Nephron (organoid): ENCODE data around the gene IL5RA.

Source experiments
- H3K27ac Mint-ChIP-seq, 3 experiments: 2 replicates each; pipeline ENCODE4 v1.8.0; 2020; ENCODE audit warnings: mixed read lengths in 3 of 3, mild to moderate bottlenecking in 2 of 3, moderate library complexity in 1 of 3
- H3K27me3 Mint-ChIP-seq: 2 replicates; pipeline ENCODE4 v1.8.0; 2021; ENCODE audit warnings: low read depth, mild to moderate bottlenecking, moderate library complexity, mixed read lengths
- H3K36me3 Mint-ChIP-seq: 2 replicates; pipeline ENCODE4 v1.8.0; 2020; ENCODE audit warnings: low read depth, mixed read lengths
- H3K4me1 Mint-ChIP-seq: 2 replicates; pipeline ENCODE4 v1.8.0; 2020; ENCODE audit warnings: mixed read lengths
- H3K4me3 Mint-ChIP-seq, 3 experiments: 2 replicates each; pipeline ENCODE4 v1.8.0; 2020; ENCODE audit warnings: mild to moderate bottlenecking in 3 of 3, mixed read lengths in 3 of 3, moderate library complexity in 2 of 3
- H3K9me3 Mint-ChIP-seq: 2 replicates; pipeline ENCODE4 v1.8.0; 2020; ENCODE audit warnings: mixed read lengths
- TF ChIP-seq, protein P1 (sequence below), 3 experiments: fragments of 200-600 bp; sonication (generic); IDR thresholded peaks; one replicate each; pipeline ENCODE4 v1.5.0; 2021; ENCODE audit warnings: antibody characterized with exemption in 3 of 3; ENCODE audit not compliant: unreplicated experiment in 3 of 3

IL5RA gene

DNA sequence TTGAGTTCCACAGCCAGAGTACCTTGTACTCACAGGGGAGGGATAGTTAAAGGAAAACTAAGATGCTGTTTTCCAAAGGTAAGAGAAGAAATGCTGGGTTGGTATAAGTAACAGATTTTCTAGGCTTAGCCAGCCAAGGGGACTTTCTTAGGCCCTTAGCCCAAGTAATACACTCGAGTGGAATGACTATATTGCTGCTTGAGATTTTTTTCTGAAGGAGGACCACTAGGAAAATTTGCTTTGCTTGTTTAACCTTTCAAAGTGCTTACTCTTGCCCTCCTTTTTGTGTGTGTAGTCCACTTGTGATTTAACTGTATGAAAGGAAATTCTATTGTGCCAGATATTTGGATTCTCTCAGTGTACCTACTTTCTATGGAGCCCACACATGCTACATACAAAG, 50.5 kb downstream of the IL5RA start:
- TF ChIP-seq, protein P1, sequence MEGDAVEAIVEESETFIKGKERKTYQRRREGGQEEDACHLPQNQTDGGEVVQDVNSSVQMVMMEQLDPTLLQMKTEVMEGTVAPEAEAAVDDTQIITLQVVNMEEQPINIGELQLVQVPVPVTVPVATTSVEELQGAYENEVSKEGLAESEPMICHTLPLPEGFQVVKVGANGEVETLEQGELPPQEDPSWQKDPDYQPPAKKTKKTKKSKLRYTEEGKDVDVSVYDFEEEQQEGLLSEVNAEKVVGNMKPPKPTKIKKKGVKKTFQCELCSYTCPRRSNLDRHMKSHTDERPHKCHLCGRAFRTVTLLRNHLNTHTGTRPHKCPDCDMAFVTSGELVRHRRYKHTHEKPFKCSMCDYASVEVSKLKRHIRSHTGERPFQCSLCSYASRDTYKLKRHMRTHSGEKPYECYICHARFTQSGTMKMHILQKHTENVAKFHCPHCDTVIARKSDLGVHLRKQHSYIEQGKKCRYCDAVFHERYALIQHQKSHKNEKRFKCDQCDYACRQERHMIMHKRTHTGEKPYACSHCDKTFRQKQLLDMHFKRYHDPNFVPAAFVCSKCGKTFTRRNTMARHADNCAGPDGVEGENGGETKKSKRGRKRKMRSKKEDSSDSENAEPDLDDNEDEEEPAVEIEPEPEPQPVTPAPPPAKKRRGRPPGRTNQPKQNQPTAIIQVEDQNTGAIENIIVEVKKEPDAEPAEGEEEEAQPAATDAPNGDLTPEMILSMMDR (IDR thresholded peaks at IDR 0.05; ENCODE audit: unreplicated experiment in 3 of 3), result no peak

DNA sequence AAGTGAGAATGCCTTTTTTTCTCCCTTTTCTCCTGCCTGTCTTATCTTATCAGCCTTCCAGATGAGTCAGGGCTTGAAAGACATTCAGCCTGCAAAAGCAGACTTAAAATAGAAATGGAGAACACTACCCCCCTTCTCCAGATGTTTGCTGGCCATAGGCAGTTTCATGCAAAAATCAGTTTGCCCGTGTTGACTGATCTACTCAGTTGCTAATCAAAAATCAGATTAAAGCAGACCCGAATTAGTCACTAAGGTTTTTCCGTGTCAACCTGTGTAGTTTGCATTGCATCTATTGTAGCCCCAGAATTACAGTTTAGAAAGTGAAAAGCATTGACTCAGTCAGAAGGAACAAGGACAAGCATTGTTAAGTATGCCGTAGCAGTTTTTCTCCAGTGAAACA, 56.2 kb downstream of the IL5RA start:
- H3K4me1 Mint-ChIP-seq, result no peaks in the 10 kb centered on the region
- TF ChIP-seq, protein P1 (IDR thresholded peaks at IDR 0.05; ENCODE audit: unreplicated experiment in 3 of 3), result no peak
- H3K27me3 Mint-ChIP-seq, result no peaks in the 10 kb centered on the region
- no peak overlapping the region for H3K27ac Mint-ChIP-seq
- H3K4me3 Mint-ChIP-seq, result no peak overlapping the region
- no peaks in the 10 kb centered on the region for H3K9me3 Mint-ChIP-seq
- H3K36me3 Mint-ChIP-seq, result peaks cover 19% of the 10 kb centered on the region

More for the DNA sequence above, 50.5 kb downstream of the IL5RA start:
- Mint-ChIP-seq H3K4me3 (no peak overlapping the region), H3K4me1 (no peaks in the 10 kb centered on the region), H3K27me3 (no peaks in the 10 kb centered on the region), H3K27ac (no peak overlapping the region), H3K9me3 (no peaks in the 10 kb centered on the region), H3K36me3 (peaks cover 9% of the 10 kb centered on the region)

DNA sequence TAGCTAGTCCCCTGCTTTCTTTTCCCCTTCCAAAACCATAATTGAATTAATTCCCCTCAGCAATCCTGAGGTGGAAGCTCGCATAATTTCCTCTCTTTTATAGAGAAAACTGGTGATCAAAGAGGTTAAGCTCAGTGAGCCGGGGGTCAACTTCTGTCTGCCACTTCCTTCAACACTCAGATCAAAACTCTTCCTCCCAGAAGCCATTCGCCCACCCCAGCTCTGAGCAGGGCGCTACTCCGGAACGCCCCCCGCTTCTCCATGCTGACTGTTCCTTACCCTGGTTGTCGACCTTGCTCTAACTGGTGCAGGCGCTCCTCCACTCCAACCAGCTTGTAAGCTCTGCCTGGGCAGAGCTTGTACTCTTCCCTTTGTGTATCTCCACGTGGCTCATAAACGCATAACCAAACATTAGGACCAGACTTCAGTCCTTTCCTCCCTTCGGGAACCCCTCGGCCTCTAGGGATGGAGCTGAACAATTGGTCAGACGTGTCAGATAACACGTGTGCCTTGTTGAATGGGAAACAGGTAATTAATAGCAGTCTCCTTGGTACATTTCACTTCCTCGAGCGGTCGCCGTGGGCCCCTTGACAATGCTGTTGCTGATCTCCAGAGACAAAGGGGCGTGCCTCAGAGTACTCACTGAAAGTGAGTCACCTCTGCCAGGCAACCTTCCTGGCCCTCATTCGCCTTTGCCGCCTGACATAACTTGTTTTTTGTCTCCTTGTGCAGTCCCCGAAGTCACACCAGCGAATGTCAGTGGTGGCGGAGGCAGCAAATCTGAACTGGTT, 71.8 kb downstream of the IL5RA start:
- Mint-ChIP-seq H3K4me3 (no peak overlapping the region), H3K4me1 (peaks cover 8% of the 10 kb centered on the region), H3K27me3 (no peaks in the 10 kb centered on the region), H3K9me3 (peaks cover 2% of the 10 kb centered on the region), H3K36me3 (peaks cover 56% of the 10 kb centered on the region), H3K27ac (peak overlapping the region in 2 of 3 experiments; percentile 70 to 91)
- TF ChIP-seq, protein P1 (IDR thresholded peaks at IDR 0.05; ENCODE audit: unreplicated experiment in 3 of 3), result no peak

DNA sequence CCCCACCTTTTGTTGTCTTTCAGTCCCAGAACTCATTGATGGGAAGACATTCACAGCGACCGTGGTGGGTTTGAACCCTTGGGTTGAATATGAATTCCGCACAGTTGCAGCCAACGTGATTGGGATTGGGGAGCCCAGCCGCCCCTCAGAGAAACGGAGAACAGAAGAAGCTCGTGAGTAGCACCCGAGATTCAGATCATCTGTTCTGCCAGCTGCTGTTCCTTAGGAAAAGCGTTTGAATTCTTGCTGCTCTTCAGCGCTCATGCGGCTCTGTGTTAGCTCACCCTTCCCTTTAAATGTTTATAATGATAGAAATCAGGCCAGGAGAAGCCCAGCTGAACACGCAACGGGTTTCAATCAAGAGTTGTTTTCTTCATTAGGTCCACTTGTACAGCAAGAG, 73.0 kb downstream of the IL5RA start:
- TF ChIP-seq, protein P1 (IDR thresholded peaks at IDR 0.05; ENCODE audit: unreplicated experiment in 3 of 3), result no peak
- H3K9me3 Mint-ChIP-seq, result no peaks in the 10 kb centered on the region
- H3K27ac Mint-ChIP-seq, result no peak overlapping the region
- no peak overlapping the region for H3K4me3 Mint-ChIP-seq
- H3K36me3 Mint-ChIP-seq, result peaks cover 43% of the 10 kb centered on the region
- no peaks in the 10 kb centered on the region for H3K27me3 Mint-ChIP-seq
- peaks cover 13% of the 10 kb centered on the region for H3K4me1 Mint-ChIP-seq

DNA sequence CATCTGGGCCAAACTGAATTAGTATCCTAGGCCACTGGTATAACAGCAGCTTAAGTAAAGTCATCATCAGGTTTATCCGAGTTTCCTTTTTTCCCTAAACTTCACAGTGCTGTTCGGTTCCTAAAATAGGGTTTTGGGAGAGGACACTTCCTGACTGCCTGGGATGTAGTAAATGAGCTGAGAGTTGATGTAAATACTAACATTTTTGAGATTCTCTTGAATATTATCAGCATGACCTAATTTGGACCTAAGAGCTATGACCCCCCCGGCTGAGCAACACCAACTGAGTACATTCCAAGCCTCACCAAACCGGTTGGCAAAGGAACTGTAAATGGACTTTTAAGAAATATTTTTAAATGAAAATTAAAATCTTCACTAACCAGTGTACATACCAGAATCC, 78.8 kb downstream of the IL5RA start:
- Mint-ChIP-seq H3K27ac (no peak overlapping the region), H3K4me1 (peaks cover 12% of the 10 kb centered on the region), H3K9me3 (no peaks in the 10 kb centered on the region), H3K4me3 (no peak overlapping the region), H3K27me3 (no peaks in the 10 kb centered on the region), H3K36me3 (peaks cover 5% of the 10 kb centered on the region)
- TF ChIP-seq, protein P1 (IDR thresholded peaks at IDR 0.05; ENCODE audit: unreplicated experiment in 3 of 3), result no peak
